Effector CD4-positive, alpha-beta T cell (primary cell): ENCODE measurements around the gene MAST1.
"Not testable (repeated sequence)": the region's sequence is repeated elsewhere in the genome, so short reads cannot be mapped to it uniquely, and the experiment has no call there.

ENCODE experiments used
- DNase-seq: peaks from one replicate; pipeline ENCODE4 v3.0.0-alpha.2; 2020

MAST1 gene

DNA sequence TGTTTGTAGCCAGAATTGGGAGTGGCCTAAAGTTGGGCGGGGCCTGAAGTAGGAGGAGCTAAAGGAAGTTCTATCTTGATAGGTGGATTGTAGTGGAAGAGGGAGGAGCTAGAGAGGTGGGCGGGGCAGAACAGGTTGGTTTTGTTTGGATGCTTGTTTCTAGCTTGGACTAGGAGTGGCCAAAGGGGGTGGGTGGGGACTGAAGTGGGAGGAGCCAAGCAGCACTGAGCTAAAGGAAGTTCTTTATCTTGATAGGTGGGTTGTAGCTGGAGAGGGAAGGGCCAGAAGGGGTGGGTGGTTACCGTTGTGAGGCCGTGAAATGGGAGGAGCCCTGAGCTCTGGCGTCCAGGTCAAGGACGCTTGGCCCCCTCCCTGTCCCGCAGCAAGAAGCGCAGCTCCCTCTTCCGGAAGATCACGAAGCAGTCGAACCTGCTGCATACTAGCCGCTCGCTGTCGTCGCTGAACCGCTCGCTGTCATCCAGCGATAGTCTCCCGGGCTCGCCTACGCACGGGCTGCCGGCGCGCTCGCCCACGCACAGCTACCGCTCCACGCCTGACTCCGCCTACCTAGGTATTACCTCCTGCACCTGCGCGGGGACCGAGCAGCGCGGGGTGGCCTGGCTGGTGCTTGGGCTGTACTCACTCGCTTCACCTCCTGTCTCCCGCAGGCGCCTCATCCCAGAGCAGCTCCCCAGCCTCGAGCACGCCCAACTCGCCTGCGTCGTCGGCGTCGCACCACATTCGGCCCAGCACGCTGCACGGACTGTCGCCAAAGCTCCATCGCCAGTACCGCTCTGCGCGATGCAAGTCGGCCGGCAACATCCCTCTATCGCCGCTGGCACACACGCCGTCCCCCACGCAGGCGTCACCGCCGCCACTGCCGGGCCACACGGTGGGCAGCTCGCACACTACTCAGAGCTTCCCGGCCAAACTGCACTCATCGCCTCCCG is 34.9 kb downstream of the MAST1 start:
- DNase-seq: peak; percentile 28

DNA sequence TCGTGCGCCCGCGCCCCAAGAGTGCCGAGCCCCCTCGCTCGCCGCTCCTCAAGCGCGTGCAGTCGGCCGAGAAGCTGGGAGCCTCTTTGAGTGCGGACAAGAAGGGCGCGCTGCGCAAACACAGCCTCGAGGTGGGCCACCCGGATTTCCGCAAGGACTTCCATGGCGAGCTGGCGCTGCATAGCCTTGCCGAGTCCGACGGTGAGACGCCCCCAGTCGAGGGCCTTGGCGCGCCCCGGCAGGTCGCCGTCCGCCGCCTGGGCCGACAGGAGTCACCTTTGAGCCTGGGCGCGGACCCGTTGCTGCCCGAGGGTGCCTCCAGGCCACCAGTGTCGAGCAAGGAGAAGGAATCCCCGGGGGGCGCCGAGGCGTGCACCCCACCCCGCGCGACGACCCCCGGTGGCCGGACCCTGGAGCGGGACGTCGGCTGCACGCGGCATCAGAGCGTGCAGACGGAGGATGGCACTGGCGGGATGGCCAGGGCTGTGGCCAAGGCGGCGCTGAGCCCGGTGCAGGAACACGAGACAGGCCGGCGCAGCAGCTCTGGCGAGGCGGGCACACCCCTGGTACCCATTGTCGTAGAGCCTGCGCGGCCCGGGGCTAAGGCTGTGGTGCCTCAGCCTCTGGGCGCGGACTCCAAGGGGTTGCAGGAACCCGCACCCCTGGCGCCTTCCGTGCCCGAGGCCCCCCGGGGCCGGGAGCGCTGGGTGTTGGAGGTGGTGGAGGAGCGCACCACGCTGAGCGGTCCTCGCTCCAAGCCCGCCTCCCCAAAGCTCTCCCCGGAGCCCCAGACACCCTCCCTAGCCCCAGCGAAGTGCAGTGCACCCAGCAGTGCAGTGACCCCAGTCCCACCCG is 35.8 kb downstream of the MAST1 start:
- DNase-seq: no peak

DNA sequence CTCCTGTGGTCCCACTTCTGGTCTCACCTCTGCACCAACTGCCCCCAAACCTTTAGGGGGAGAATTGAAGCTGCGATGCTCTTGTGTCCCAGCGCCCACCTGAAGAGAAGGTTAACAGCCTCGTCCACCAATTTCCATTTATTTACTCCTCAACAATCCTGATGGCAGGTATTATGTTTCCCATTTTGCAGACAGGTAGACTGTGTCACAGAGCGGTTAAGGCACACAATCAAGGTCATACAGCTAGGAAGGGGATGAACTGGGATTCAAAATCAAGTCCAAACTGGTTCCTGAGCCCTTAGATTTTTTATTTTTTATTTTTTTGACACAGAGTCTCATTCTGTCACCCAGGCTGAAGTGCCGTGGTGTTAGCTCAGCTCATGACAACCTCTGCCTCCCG is 36.8 kb downstream of the MAST1 start:
- no peak for DNase-seq

DNA sequence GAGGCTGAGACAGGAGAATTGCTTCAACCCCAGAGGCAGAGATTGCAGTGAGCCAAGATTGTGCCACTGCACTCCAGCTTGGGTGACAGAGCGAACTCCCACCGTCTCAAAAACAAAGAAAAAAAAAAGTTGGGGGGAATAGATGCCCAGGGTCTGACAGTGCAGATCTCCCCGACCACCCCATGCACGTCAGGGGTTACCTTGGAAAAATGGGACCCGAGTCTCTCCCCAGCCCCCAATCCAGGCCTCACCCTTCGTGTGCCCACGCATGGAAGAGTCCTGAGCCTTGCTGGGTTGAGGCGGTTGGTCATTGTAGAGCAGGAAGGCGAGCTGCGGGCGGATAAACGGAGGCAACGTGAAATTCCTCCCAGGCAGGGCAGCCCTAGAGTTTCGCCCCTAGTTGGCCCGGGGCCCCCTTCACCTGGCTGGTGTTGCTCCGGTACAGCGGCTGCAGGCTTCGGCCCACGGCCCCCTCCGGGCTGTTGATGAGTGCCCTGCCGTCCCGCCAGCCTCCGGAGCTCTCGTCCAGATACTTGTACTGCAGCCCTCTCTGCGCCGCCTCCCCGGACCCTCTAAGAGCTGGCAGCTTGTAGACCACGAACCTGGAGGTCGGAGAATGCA is 42.3 kb downstream of the MAST1 start:
- DNase-seq: no peak

DNA sequence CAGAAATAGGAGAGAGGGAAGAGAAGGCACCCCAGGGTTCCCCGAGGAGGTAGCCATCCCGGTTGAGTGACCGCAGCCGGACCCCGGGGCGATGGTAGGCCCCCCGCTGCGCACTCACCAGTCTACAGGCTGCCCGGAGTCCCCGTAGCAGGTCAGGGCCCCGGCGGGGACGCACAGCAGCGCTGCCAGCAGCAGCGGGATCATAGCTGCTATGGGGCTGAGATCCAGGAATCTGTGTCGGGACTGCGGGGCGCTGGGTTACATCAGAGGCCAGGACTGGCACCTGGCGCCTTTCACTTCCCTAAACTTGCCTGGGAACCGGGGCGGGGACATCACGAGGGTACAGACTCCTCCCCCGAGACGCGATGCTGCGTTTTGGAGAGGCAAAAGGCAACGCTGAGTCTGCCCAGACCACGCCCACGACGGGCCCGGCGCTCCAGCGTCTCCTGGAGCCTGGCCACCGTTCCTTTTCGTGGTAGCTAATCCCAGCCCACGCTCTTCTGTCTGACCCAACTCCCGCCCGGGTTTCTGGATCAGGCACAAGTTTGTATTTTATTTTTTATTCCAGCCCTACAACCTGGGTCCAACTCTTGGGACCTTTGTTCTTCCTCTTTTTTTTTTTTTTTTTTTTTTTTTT is 43.0 kb downstream of the MAST1 start, which contains the start of gene DNASE2:
Gene DNASE2, minus strand, starts transcription at position 278 of the 637 bp plus-strand sequence. Its CDS starts 74 bp downstream, at position 204.
- DNase-seq: peak; percentile 82

DNA sequence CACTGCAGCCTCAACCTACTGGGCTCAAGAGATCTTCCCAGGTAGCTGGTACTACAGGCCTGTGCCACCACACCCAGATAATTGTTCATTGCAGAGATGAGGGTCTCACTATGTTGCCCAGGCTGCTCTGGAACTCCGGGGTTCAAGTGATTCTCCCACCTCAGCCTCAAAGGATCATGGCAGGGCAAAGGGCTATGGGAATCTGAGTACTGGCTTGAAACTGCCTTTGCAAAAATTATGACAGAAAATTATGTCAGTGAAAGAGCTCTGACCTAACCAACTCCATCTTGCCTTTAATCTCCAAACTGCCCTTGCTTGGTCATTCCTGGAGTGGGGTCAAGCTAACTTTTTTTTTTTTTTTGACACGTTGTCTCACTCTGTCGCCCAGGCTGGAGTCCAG is 44.3 kb downstream of the MAST1 start:
- no peak for DNase-seq

DNA sequence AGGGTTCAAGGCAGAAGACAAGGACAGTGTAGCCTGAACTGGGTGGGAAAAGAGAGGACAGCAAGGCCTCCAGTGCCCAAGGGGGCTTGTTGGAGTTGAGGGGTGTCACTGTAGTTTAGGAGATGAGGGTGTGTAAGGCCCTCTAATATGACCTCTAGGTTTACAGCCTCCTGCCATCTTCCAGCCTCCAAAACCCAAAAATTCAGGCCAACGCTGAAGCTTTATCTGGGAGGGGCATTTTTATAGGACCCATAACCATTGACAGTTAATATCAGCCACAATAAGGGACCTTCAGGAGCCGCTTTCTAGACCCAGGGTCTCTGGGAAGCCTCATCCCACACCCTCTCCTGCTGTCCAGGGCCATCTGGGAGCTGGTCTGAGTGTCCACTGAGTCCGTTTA is 45.9 kb downstream of the MAST1 start:
- no peak for DNase-seq

DNA sequence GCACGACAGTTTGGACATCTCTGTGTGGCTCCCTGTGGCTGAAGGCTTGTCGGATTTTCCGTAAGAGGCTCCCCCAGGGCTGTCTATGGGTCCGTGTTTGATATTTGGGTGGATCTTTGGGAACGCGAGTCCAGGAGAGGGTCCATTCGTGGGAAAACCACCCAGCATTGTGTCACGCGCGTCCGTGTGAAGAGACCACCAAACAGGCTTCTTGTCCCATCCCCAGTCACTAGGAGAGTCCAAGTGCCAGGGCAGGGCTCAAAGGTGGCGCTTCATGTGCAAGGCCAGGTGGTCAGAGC is 46.3 kb downstream of the MAST1 start:
- no peak for DNase-seq

DNA sequence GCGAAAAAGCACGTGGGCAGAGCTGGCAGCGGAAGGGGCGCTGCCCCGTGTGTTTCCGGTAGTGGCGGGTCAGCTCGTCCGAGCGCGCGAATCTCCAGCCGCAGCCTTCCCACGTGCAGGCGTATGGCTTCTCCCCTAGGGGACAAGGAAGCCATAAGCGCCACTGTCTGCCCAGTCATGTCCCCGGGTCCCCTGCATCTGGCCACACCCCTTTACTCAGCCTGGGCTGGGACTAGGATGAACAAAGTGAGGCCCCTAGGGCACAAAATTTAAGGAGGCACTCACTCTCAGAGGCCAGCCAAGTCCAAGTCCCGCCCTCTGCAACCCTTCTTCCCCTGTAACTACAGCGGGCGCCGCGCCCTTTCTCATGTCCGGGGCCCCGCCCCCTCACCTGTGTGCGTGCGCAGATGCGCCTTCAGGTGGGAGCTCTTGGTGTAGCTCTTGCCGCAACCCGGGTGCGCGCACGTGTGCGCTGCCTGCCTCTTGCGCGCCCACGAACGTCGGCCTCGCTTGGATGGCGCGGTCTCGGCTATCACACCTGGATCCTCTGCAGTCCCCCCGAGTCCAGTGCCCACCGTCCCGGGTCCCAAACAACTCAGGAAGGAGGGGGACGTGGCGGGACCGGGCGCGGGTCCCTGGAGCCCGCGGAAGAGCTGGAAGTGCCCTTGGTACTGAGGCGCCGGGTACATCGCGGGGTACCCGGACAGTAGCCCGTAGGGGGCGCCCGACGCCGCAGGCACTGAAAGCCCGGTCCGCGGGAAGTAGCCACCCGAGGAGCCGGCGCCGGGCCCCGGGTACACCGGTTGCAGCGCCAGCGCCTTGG is 46.8 kb downstream of the MAST1 start:
- DNase-seq: peak; percentile 70

DNA sequence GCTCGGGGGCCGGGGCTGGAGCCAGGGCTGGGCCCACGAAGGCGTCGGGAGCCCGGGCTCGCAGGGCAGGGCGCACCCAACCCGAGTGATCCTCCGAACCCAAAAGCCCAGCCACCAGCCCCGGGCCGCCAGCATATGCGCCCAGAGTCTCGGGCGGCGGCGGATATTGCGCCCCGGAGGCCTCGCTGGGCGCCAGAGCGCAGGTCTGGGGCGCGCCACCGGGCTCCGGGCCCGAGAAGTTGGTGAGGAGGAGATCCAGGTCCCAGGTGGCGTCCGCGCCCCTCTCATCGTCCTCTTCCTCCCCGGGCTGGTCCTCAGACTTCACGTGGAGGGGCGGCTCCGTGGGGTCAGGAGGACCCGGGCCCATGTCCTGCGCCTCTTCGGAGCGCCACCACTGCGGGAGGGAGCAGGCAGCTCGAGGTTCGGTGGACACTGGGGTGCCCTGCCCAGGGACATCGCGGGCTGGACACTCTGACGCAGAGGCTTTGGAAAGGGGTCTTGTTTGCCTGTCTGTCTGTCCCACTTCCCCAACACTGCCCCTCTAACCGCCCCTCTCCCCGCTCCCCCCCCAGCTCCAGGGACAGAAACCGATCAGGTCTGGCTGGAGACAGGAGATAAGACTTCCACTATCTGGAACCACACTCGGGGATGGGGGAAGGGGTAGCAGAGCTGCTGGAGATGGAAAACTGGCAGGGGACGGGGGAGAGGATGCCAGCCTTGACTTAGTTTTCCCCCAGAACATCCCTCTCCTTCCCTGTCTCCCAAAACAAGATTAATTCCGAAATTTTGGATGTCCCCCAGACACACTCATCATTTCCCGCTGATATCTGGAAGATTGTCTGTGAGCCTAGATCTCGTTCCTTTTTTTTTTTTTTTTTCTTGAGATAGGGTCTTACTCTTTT is 47.7 kb downstream of the MAST1 start:
- DNase-seq: no peak

DNA sequence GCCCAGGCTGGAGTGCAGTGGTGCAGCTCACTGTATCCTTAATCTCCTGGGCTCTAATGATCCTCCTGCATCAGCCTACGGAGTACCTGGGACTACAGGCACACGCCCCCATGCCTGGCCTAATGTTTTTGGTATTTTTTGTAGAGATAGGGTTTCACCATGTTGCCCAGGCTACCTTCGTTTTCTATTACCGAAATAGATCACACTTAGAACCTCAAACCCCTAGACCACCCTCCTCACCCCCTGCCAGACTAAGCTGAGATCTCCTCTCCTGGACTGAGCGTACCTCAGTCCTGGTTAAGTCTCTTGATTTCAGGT is 48.3 kb downstream of the MAST1 start:
- DNase-seq: no peak

DNA sequence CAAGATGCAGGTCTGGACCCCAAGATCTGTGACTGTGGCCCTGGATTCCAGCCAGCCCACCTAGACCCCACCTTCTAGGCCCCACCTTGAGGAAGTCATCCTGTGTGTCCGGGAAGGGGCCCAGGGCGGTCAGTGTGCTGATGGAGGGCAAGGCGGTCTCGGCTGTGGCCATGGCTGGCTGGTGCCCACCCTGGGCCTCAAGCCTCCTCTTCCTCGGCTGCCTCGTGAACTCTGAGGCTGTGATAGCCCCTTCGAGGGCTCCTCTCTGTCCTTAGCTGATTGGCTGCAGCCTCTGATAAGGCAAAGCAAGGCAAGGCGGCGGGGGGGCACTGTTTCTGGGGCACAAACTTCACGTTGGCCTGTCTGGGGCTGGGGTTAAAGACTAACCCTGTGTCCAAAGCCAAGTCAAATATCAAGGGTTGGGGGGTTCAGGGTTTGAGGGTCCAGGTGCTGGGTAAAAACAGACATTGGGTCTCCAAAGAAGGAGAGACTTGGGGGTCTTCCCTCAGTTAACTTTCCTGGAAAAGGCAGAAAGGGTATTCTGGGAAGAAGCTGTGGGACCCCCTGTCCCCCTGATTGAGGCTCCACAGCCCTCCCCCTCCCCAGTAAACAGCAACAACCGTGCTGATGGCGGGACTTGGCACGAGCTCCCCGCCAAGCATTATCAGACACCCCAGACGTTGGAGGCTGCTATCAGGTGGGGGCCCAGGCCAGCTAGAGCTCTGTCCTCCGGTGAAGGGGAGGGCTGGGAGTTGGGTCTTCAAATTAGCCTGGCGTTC is 48.8 kb downstream of the MAST1 start, which contains the start of gene KLF1:
Gene KLF1, minus strand, starts transcription at position 233 of the 779 bp plus-strand sequence. Its CDS starts 61 bp downstream, at position 172.
- DNase-seq: no peak

DNA sequence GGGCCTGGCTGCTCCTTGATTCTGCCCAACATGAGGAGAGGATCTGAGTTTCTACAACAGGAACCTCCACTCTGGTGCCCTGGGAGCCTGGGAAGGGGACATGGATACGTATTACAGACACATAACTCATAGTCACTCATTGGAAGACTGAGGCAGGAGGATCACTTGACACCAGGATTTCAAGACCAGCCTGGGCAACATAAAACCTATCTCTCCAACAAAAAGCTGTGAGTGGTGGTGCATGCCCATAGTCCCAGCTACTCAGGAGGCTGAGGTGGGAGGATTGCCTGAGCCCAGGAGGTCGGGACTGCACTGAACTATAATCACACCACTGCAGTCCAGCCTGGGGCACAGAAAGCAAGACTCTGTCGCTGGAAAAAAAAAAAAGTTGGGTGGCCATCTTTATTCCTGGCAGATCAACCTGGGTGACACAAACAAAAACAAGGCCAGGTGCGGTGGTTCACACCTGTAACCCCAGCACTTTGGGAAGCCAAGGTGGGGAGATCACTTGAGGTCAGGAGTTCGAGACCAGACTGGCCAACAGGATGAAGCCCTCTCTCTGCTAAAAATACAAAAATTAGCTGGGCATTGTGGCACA is 49.8 kb downstream of the MAST1 start:
- DNase-seq: no peak

DNA sequence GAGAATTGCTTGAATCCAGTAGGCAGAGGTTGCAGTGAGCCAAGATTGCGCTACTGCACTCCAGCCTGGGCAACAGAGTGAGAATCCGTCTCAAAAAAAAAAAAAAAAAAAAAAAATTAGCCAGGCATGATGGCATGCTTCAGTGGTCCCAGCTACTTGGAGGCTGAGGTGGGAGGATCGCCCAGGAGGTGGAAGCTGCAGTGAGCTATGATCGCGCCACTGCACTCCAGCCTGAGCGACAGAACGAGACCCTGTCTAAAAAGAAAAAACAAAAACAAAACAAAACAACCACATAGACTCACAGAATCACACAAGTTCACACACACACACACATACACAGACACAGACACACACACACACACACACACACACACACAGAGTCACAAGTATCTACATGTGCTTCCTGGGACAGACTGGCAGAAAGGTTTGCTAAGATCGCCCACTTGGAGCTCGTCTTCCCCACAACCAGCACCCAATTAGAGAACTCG is 52.0 kb downstream of the MAST1 start:
- DNase-seq: not testable (repeated sequence)

DNA sequence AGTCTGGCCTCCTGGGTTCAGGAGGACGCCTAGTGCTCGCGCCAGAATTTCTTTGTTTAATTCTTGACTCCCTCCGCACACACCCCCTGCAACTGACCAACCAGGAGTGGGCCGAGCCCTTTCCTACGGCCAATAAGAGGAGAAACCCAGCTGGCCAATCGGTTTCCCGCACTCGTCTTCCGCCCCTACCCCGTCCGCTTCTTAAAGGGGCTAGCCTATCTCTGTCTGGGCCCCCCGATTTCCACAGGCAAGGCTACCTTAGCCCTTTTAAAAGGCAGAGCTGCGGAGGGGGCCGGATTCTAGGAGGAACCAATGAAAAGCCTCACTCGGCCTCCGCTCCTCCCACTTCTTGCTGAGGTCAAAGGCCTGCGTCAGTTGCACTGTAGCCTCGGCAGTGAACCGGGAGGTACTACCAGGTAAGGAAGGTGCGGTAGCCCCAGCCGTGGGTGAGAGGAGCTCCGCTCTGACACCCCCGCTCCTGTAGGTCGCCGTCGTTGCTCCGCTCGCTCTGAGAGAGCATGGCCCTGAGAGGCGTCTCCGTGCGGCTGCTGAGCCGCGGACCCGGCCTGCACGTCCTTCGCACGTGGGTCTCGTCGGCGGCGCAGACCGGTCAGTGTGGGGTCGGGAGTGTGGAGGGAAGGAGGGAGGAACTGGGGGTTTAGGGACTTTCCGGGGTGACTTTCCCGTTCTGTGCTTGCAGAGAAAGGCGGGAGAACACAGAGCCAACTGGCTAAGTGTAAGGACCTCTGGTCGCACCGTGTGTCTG is 52.7 kb downstream of the MAST1 start, which contains the start of gene GCDH:
Gene GCDH, plus strand, starts transcription at position 374 of the 766 bp plus-strand sequence. Its CDS starts 145 bp downstream, at position 519.
- peak; percentile 93 for DNase-seq

DNA sequence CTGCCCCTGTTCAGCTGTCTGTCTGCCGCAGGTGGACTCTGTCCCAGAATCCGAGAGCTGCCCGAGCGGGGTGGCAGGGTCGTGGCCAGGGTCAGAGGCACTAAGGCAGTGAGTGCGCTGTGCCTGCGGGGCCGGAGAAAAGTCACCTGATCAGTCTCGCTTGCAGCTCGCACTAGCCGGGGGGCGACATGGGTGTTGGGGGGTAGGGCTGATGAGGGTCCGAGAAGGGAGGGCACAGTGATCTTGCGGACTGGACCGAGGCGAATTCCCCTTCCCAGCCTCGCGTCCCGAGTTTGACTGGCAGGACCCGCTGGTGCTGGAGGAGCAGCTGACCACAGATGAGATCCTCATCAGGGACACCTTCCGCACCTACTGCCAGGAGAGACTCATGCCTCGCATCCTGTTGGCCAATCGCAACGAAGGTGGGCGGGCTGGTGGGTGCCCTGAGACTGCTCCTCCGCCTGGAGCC is 53.3 kb downstream of the MAST1 start:
- DNase-seq: no peak

DNA sequence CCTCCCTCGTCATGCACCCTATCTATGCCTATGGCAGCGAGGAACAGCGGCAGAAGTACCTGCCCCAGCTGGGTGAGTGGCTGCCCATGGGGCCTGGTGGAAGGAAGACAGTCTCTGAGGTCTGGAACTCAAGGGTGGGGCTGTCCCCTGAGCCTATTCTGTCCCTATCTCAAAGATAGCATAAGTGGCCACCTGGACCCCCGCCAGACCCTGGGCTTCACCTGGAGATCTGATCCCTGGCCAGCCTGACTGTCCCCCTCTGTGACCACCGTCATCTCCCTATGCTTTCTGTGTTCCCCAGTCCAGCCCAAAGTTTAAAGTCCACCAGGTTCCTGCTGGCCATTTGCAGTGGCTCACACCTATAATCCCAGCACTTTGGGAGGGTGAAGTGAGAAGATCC is 55.3 kb downstream of the MAST1 start:
- DNase-seq: no peak

DNA sequence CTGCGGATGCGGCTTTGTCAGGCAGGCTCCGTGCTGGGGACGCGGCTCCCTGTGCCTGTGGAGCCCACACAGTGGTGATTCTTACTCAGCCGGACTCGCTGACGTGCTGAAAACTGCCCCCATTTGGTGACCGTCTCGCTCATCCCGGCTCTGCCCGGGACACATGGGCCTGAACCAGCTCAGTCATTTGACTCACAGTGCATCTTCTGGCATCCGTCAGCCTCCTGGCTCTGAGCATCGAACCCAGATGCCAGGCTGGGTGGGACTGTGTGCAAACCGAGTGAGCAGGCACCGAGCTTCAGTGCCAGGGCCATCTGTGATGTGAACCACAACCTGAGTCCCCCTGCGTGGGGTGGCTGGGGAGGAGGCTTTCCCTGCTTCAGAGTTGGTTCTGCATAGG is 58.1 kb downstream of the MAST1 start:
- no peak for DNase-seq
